ENCODE data around the gene SOS1. TPM values are rescaled to one million over a fixed set of nuclear protein-coding genes. Genes with fewer than 3 reads are reported as not detected.

Gene SOS1
- total RNA-seq, 6 experiments from 2014 or later = 9.6 to 20.1 (median 16.5) TPM

GRCh38 chr2:39020383-39020782, 100.5 kb downstream of the SOS1 start:
- H3K36me3 ChIP-seq = peaks cover 0 to 14% (median 0%) of the 10 kb centered on the region in 4 donors
- H3K4me1 ChIP-seq = no peaks in the 10 kb centered on the region
- H3K4me3 ChIP-seq = no peak overlapping the region
- ATAC-seq = no peak
- DNase-seq = no peak
- no peak overlapping the region for H3K27ac ChIP-seq
- no peaks in the 10 kb centered on the region for H3K9me3 ChIP-seq
- TF ChIP-seq CTCF (IDR thresholded peaks at IDR 0.05) (no peak), POLR2A (IDR thresholded peaks at IDR 0.05) (no peak)
- H3K27me3 ChIP-seq = no peaks in the 10 kb centered on the region
- intact Hi-C loops (cut with DNase I) = no loop called here

- WGBS (ENCODE audit: insufficient coverage, low coverage, low lambda C conversion rate, missing lambda C conversion rate) = 69% methylated on average over 4 of the region's 4 CpGs
- no peak overlapping the region for H3K4me3 ChIP-seq
- intact Hi-C loops (cut with DNase I) = no loop called here
- H3K9me3 ChIP-seq = no peaks in the 10 kb centered on the region
- ATAC-seq = peak in 1 of 4 donors; percentile 37
- peaks cover 0 to 19% (median 0%) of the 10 kb centered on the region in 4 donors for H3K36me3 ChIP-seq
- DNase-seq = no peak
- no peaks in the 10 kb centered on the region for H3K27me3 ChIP-seq
- H3K27ac ChIP-seq = peak overlapping the region in 1 of 3 donors; percentile 4
- TF ChIP-seq CTCF (IDR thresholded peaks at IDR 0.05) (no peak), POLR2A (IDR thresholded peaks at IDR 0.05) (no peak)
- no peaks in the 10 kb centered on the region for H3K4me1 ChIP-seq
Observed at GRCh38 chr2:39018638-39019037, 102.2 kb downstream of the SOS1 start.

- no peaks in the 10 kb centered on the region for H3K4me1 ChIP-seq
- no peaks in the 10 kb centered on the region for H3K9me3 ChIP-seq
- DNase-seq = no peak
- ATAC-seq = no peak
- intact Hi-C loops (cut with DNase I) = no loop called here
- H3K27me3 ChIP-seq = no peaks in the 10 kb centered on the region
- TF ChIP-seq POLR2A (IDR thresholded peaks at IDR 0.05) (no peak), CTCF (IDR thresholded peaks at IDR 0.05) (no peak)
- no peak overlapping the region for H3K27ac ChIP-seq
- H3K4me3 ChIP-seq = no peak overlapping the region
- peaks cover 0 to 13% (median 2%) of the 10 kb centered on the region in 4 donors for H3K36me3 ChIP-seq
Observed at GRCh38 chr2:39017334-39017733, 103.5 kb downstream of the SOS1 start.

GRCh38 chr2:39015424-39015823, 105.4 kb downstream of the SOS1 start:
- DNase-seq (no peak), ATAC-seq (no peak)
- H3K27ac ChIP-seq = no peak overlapping the region
- no peaks in the 10 kb centered on the region for H3K9me3 ChIP-seq
- H3K4me1 ChIP-seq = no peaks in the 10 kb centered on the region
- no CpG with 5 or more reads among the region's 1 CpG for WGBS (ENCODE audit: insufficient coverage, low coverage, low lambda C conversion rate, missing lambda C conversion rate)
- no peak overlapping the region for H3K4me3 ChIP-seq
- intact Hi-C loops (cut with DNase I) = no loop called here
- H3K36me3 ChIP-seq = peaks cover 0 to 8% (median 2%) of the 10 kb centered on the region in 4 donors
- no peaks in the 10 kb centered on the region for H3K27me3 ChIP-seq
- TF ChIP-seq CTCF (IDR thresholded peaks at IDR 0.05) = no peak
- TF ChIP-seq POLR2A (IDR thresholded peaks at IDR 0.05) = no peak

- TF ChIP-seq POLR2A (IDR thresholded peaks at IDR 0.05) = no peak
- TF ChIP-seq CTCF (IDR thresholded peaks at IDR 0.05) = no peak
- Histone ChIP-seq H3K9me3 (no peaks in the 10 kb centered on the region), H3K27me3 (no peaks in the 10 kb centered on the region), H3K27ac (no peak overlapping the region), H3K4me1 (no peaks in the 10 kb centered on the region), H3K4me3 (no peak overlapping the region), H3K36me3 (peaks cover 0 to 16% (median 3%) of the 10 kb centered on the region in 4 donors)
- intact Hi-C loops (cut with DNase I) = no loop called here
- DNase-seq = no peak
- WGBS (ENCODE audit: insufficient coverage, low coverage, low lambda C conversion rate, missing lambda C conversion rate) = 83% methylated on average over 3 of the region's 3 CpGs
- ATAC-seq = no peak
Observed at GRCh38 chr2:39013871-39014270, 107.0 kb downstream of the SOS1 start.

Measured in right lobe of liver (tissue), 6 donors.